Esophagus squamous epithelium (tissue), 5 donors: ENCODE measurements around the gene RARRES1. TPM values are rescaled to one million over a fixed set of nuclear protein-coding genes. Genes with fewer than 3 reads are reported as not detected.

ENCODE experiments used
- DNase-seq: peaks from one replicate; lab custom pipeline; 2025; lab: John Stamatoyannopoulos, UW
- H3K27ac ChIP-seq, 4 donors: fragments of 200-600 bp; sonication (generic); one replicate each; pipeline ENCODE4 v1.5.1; 2016 to 2019; ENCODE audit warnings: mild to moderate bottlenecking in 1 of 4
- H3K27me3 ChIP-seq, 4 donors: fragments of 200-600 bp; sonication (generic); 1 replicate in 3 of 4; 2 replicates in 1 of 4; pipeline versions ENCODE4 v1.5.1 to v1.6.0; 2017 to 2021; ENCODE audit warnings: antibody characterized with exemption in 1 of 4
- H3K36me3 ChIP-seq, 3 donors: fragments of 200-600 bp; sonication (generic); one replicate each; pipeline ENCODE4 v1.5.1; 2016 to 2019
- H3K4me1 ChIP-seq, 3 donors: fragments of 200-600 bp; sonication (generic); one replicate each; pipeline ENCODE4 v1.5.1; 2017 to 2019
- H3K4me3 ChIP-seq, 4 donors: fragments of 200-600 bp; sonication (generic); 1 replicate in 3 of 4; 2 replicates in 1 of 4; pipeline ENCODE4 v1.5.1; 2016 to 2019; ENCODE audit warnings: mild to moderate bottlenecking in 2 of 4, moderate library complexity in 1 of 4
- H3K9me3 ChIP-seq, 3 donors: fragments of 200-600 bp; sonication (generic); one replicate each; pipeline ENCODE4 v1.5.1; 2016 to 2019
- CTCF ChIP-seq, 6 experiments: fragments of 450-650 bp in 4 of 6; fragments of 200-600 bp in 2 of 6; sonication (generic) in 2 of 6; IDR thresholded peaks; one replicate each; pipeline ENCODE4 v1.5.1; 2016 to 2019; ENCODE audit warnings: antibody characterized with exemption in 6 of 6, mild to moderate bottlenecking in 4 of 6, moderate library complexity in 4 of 6
- POLR2A ChIP-seq, 4 donors: fragments of 450-650 bp; IDR thresholded peaks; one replicate each; pipeline ENCODE4 v1.6.1; 2017; ENCODE audit warnings: antibody characterized with exemption in 4 of 4, mild to moderate bottlenecking in 4 of 4, moderate library complexity in 3 of 4
- WGBS, 2 donors: methylation state at CpG; one replicate each; pipeline ENCODE4 v1.1.5; 2018; 5-methylcytosine and 5-hydroxymethylcytosine counted together
- intact Hi-C: fragments of 100-400 bp; cut with DNase I; formaldehyde crosslinking; loops from one replicate; pipeline ENCODE4 v1.15.0; 2022
- total RNA-seq, 4 donors: library from RNA; depleted of rRNA; stranded (reverse); fragments of >200 nt; gene quantifications; one replicate each; pipeline ENCODE4 v1.1.0, GENCODE V29; 2016
- donor health status: DM: yes; HTN: yes; CAD: no.

RARRES1 gene
- total RNA-seq, 4 donors from 2014 or later, result 1.4 to 53.3 (median 6.4) TPM

GRCh38 chr3:158765518-158766205 lies 33.4 kb upstream of the RARRES1 start:
- intact Hi-C loops, result no loop called here
- DNase-seq, result no peak
- H3K4me3 ChIP-seq, result no peak overlapping the region
- no peak for TF ChIP-seq POLR2A (IDR thresholded peaks at IDR 0.05)
- TF ChIP-seq CTCF (IDR thresholded peaks at IDR 0.05), result no peak
- peaks cover 12 to 56% (median 23%) of the 10 kb centered on the region in 3 donors for H3K4me1 ChIP-seq
- no peaks in the 10 kb centered on the region for H3K9me3 ChIP-seq
- H3K27ac ChIP-seq, result no peak overlapping the region
- 75 to 80% methylated on average over 3 of the region's 3 CpGs for WGBS, 2 donors
- H3K36me3 ChIP-seq, result no peaks in the 10 kb centered on the region
- H3K27me3 ChIP-seq, result no peaks in the 10 kb centered on the region

- Histone ChIP-seq H3K4me3 (no peak overlapping the region), H3K27ac (peak overlapping the region in 1 of 4 donors; percentile 44), H3K27me3 (no peaks in the 10 kb centered on the region), H3K9me3 (no peaks in the 10 kb centered on the region), H3K4me1 (peaks cover 6 to 33% (median 10%) of the 10 kb centered on the region in 3 donors), H3K36me3 (no peaks in the 10 kb centered on the region)
- no peak for TF ChIP-seq POLR2A (IDR thresholded peaks at IDR 0.05)
- TF ChIP-seq CTCF (IDR thresholded peaks at IDR 0.05), result no peak
- intact Hi-C loops, result no loop called here
- DNase-seq, result no peak
- WGBS, 2 donors, result 57 to 74% methylated on average over 2 of the region's 2 CpGs
Measured at GRCh38 chr3:158763421-158763820, 31.2 kb upstream of the RARRES1 start.

GRCh38 chr3:158762701-158763100 lies 30.4 kb upstream of the RARRES1 start:
- Histone ChIP-seq H3K4me3 (no peak overlapping the region), H3K9me3 (no peaks in the 10 kb centered on the region), H3K27me3 (no peaks in the 10 kb centered on the region), H3K4me1 (peaks cover 0 to 26% (median 3%) of the 10 kb centered on the region in 3 donors), H3K36me3 (no peaks in the 10 kb centered on the region), H3K27ac (peak overlapping the region in 1 of 4 donors; percentile 79)
- TF ChIP-seq CTCF (IDR thresholded peaks at IDR 0.05), result no peak
- TF ChIP-seq POLR2A (IDR thresholded peaks at IDR 0.05), result no peak
- WGBS, 2 donors, result 75 to 81% methylated on average over 4 of the region's 4 CpGs
- intact Hi-C loops, result no loop called here
- no peak for DNase-seq

- H3K4me3 ChIP-seq, result no peak overlapping the region
- H3K4me1 ChIP-seq, result peaks cover 0 to 13% (median 0%) of the 10 kb centered on the region in 3 donors
- intact Hi-C loops, result no loop called here
- peak overlapping the region in 1 of 4 donors; percentile 39 for H3K27ac ChIP-seq
- H3K27me3 ChIP-seq, result no peaks in the 10 kb centered on the region
- no peaks in the 10 kb centered on the region for H3K36me3 ChIP-seq
- no peaks in the 10 kb centered on the region for H3K9me3 ChIP-seq
- WGBS, 2 donors, result 70 to 71% methylated on average over 3 of the region's 3 CpGs
- DNase-seq, result no peak
- TF ChIP-seq CTCF (IDR thresholded peaks at IDR 0.05), result no peak
- no peak for TF ChIP-seq POLR2A (IDR thresholded peaks at IDR 0.05)
Measured at GRCh38 chr3:158761350-158761749, 29.1 kb upstream of the RARRES1 start.

- H3K27me3 ChIP-seq, result no peaks in the 10 kb centered on the region
- H3K4me3 ChIP-seq, result no peak overlapping the region
- H3K9me3 ChIP-seq, result no peaks in the 10 kb centered on the region
- no peak for DNase-seq
- TF ChIP-seq CTCF (IDR thresholded peaks at IDR 0.05), result no peak
- TF ChIP-seq POLR2A (IDR thresholded peaks at IDR 0.05), result no peak
- no peaks in the 10 kb centered on the region for H3K36me3 ChIP-seq
- no peak overlapping the region for H3K27ac ChIP-seq
- intact Hi-C loops, result no loop called here
- 57 to 78% methylated on average over 2 of the region's 2 CpGs for WGBS, 2 donors
- H3K4me1 ChIP-seq, result no peaks in the 10 kb centered on the region
Measured at GRCh38 chr3:158755421-158755820, 23.2 kb upstream of the RARRES1 start.
